PC-9 (cell line): ENCODE results near the gene TMEM121B. TPM values are rescaled to one million over a fixed set of nuclear protein-coding genes. Genes with fewer than 3 reads are reported as not detected.

Experiments used
- BruUV-seq: library from RNA; stranded (reverse); fragments of 400-500 nt; replicated peaks from 2 replicates; lab custom pipeline; 2021; lab: Mats Ljungman, UMichigan
- CTCF ChIA-PET: fragments of 300-600 bp; sonication (Branson Sonifier 250); formaldehyde crosslinking; loops from one replicate; lab custom pipeline; 2022; ENCODE audit warnings: antibody characterized with exemption; lab: Charles Lee
- POLR2A ChIA-PET: fragments of 300-600 bp; sonication (Branson Sonifier 250); formaldehyde crosslinking; loops from one replicate; lab custom pipeline; 2022; ENCODE audit warnings: antibody characterized with exemption; ENCODE audit not compliant: unreplicated experiment; lab: Charles Lee
- DNase-seq, 2 experiments: peaks; one replicate each; pipeline versions ENCODE4 v3.0.0 to v3.0.0-alpha.2; 2015 to 2022; ENCODE audit warnings: mixed read lengths in 1 of 2
- H2AFZ ChIP-seq: fragments of 200-600 bp; sonication (generic); 2 replicates; pipeline ENCODE4 v1.8.1; 2017; ENCODE audit warnings: antibody characterized with exemption
- H3F3A ChIP-seq: fragments of 200-600 bp; sonication (generic); 2 replicates; pipeline ENCODE4 v1.8.1; 2017; ENCODE audit warnings: antibody characterized with exemption, mild to moderate bottlenecking, low read depth; ENCODE audit not compliant: insufficient read depth
- H3K27ac ChIP-seq: fragments of 200-600 bp; sonication (generic); 2 replicates; pipeline ENCODE4 v1.6.1; 2016; ENCODE audit warnings: mixed run types
- H3K27me3 ChIP-seq: fragments of 200-600 bp; sonication (generic); 2 replicates; pipeline ENCODE4 v1.6.1; 2016; ENCODE audit warnings: low read depth, mixed run types; ENCODE audit not compliant: insufficient read depth
- H3K36me3 ChIP-seq: fragments of 200-600 bp; sonication (generic); 2 replicates; pipeline ENCODE4 v1.6.1; 2016; ENCODE audit warnings: low read depth, mixed run types
- H3K4me1 ChIP-seq: fragments of 200-600 bp; sonication (generic); replicated peaks from 2 replicates; pipeline ENCODE4 v1.6.1; 2016; ENCODE audit warnings: mixed run types; ENCODE audit not compliant: insufficient read depth
- H3K4me2 ChIP-seq: fragments of 200-600 bp; sonication (generic); 2 replicates; pipeline ENCODE4 v1.6.1; 2017; ENCODE audit warnings: mixed run types
- H3K4me3 ChIP-seq: fragments of 200-600 bp; sonication (generic); 2 replicates; pipeline ENCODE4 v1.6.1; 2016; ENCODE audit warnings: mixed run types
- H3K79me2 ChIP-seq: fragments of 200-600 bp; sonication (generic); 2 replicates; pipeline ENCODE4 v1.6.1; 2017; ENCODE audit warnings: low read depth, mixed run types
- H3K9me2 ChIP-seq: fragments of 200-600 bp; sonication (generic); 2 replicates; pipeline ENCODE4 v1.8.1; 2017; ENCODE audit warnings: mild to moderate bottlenecking; ENCODE audit not compliant: insufficient read depth
- H3K9me3 ChIP-seq: fragments of 200-600 bp; sonication (generic); 2 replicates; pipeline ENCODE4 v1.8.1; 2016; ENCODE audit warnings: low read depth; ENCODE audit not compliant: insufficient read depth
- H4K20me1 ChIP-seq: fragments of 200-600 bp; sonication (generic); 2 replicates; pipeline ENCODE4 v1.8.1; 2017; ENCODE audit not compliant: insufficient read depth
- EZH2 ChIP-seq: fragments of 200-600 bp; sonication (generic); IDR thresholded peaks from 2 replicates; pipeline ENCODE4 v1.8.0; 2017; ENCODE audit warnings: antibody characterized with exemption, low read depth
- intact Hi-C: fragments of 100-400 bp; cut with micrococcal nuclease; formaldehyde crosslinking; loops from one replicate; pipeline ENCODE4 v1.10.0; 2022; ENCODE audit not compliant: unreplicated experiment
- total RNA-seq: library from RNA; stranded (reverse); gene quantifications from 2 replicates; pipeline ENCODE4 v1.2.3, GENCODE V29; 2021
- TF ChIP-seq, protein P1 (sequence below): fragments of 200-600 bp; sonication (generic); conservative IDR thresholded peaks from 2 replicates; pipeline ENCODE4 v1.6.1; 2017; ENCODE audit warnings: mixed run types, antibody characterized with exemption, mild to moderate bottlenecking, moderate library complexity

The TMEM121B gene
- total RNA-seq, 1 experiment from 2014 or later = not detected

GRCh38 chr22:17140022-17140421 lies 18.9 kb upstream of the TMEM121B start:
- Histone ChIP-seq H3K27me3 (no peaks in the 10 kb centered on the region), H3F3A (no peaks in the 10 kb centered on the region), H3K4me2 (no peak overlapping the region), H3K36me3 (no peaks in the 10 kb centered on the region), H4K20me1 (no peaks in the 10 kb centered on the region), H3K79me2 (no peaks in the 10 kb centered on the region), H3K9me2 (no peaks in the 10 kb centered on the region), H2AFZ (no peak overlapping the region), H3K4me1 (no peaks in the 10 kb centered on the region), H3K27ac (no peak overlapping the region), H3K4me3 (no peak overlapping the region), H3K9me3 (no peaks in the 10 kb centered on the region)
- ChIA-PET CTCF (no interaction called here), POLR2A (no interaction called here)
- no TSS peak for BruUV-seq
- DNase-seq = no peak
- TF ChIP-seq EZH2 = no peak
- TF ChIP-seq, protein P1, sequence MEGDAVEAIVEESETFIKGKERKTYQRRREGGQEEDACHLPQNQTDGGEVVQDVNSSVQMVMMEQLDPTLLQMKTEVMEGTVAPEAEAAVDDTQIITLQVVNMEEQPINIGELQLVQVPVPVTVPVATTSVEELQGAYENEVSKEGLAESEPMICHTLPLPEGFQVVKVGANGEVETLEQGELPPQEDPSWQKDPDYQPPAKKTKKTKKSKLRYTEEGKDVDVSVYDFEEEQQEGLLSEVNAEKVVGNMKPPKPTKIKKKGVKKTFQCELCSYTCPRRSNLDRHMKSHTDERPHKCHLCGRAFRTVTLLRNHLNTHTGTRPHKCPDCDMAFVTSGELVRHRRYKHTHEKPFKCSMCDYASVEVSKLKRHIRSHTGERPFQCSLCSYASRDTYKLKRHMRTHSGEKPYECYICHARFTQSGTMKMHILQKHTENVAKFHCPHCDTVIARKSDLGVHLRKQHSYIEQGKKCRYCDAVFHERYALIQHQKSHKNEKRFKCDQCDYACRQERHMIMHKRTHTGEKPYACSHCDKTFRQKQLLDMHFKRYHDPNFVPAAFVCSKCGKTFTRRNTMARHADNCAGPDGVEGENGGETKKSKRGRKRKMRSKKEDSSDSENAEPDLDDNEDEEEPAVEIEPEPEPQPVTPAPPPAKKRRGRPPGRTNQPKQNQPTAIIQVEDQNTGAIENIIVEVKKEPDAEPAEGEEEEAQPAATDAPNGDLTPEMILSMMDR = no peak
- intact Hi-C loops = no loop called here

GRCh38 chr22:17138513-17138912 lies 17.4 kb upstream of the TMEM121B start:
- Histone ChIP-seq H3K4me2 (no peak overlapping the region), H4K20me1 (no peaks in the 10 kb centered on the region), H3F3A (no peaks in the 10 kb centered on the region), H3K79me2 (no peaks in the 10 kb centered on the region), H2AFZ (no peak overlapping the region), H3K9me2 (no peaks in the 10 kb centered on the region), H3K9me3 (no peaks in the 10 kb centered on the region), H3K4me1 (no peaks in the 10 kb centered on the region), H3K36me3 (no peaks in the 10 kb centered on the region), H3K4me3 (no peak overlapping the region), H3K27me3 (no peaks in the 10 kb centered on the region), H3K27ac (no peak overlapping the region)
- no TSS peak for BruUV-seq
- TF ChIP-seq, protein P1 = no peak
- TF ChIP-seq EZH2 = no peak
- intact Hi-C loops = no loop called here
- no peak for DNase-seq
- POLR2A ChIA-PET = no interaction called here
- CTCF ChIA-PET = no interaction called here

DNA sequence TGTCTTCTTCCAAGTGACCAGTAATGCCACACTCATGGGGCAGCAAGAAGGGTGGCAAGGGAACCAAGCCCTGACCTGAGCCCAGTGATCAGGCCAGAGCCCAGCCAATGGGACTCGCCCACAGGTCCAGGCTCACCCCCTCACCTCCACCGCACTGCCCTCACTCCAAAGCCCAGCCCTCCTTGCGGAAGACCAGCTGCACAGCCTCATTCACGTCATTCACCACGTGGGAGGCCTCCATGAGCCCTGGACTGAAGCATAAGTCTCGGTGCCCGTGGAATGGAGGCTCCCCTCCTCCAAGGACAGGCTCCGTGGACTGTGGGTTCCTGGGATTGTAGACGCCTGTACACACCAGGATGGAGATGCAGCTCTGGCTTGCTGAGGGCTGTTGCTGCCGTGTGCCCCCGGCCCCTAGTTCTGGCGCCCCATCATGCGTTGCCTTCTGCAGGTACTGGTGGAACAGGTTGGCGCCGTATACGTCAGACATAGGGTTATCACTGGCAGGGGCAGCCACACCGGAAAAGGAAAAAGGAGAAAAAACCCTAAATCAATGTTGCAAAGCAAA lies 16.8 kb upstream of the TMEM121B start:
- no peaks in the 10 kb centered on the region for H3K27me3 ChIP-seq
- H3K4me1 ChIP-seq = no peaks in the 10 kb centered on the region
- ChIA-PET CTCF (no interaction called here), POLR2A (no interaction called here)
- H3F3A ChIP-seq = no peaks in the 10 kb centered on the region
- H3K9me3 ChIP-seq = no peaks in the 10 kb centered on the region
- no peak overlapping the region for H3K4me3 ChIP-seq
- BruUV-seq = no TSS peak
- H3K4me2 ChIP-seq = no peak overlapping the region
- H3K27ac ChIP-seq = no peak overlapping the region
- H3K9me2 ChIP-seq = no peaks in the 10 kb centered on the region
- H3K36me3 ChIP-seq = no peaks in the 10 kb centered on the region
- no peaks in the 10 kb centered on the region for H3K79me2 ChIP-seq
- no peaks in the 10 kb centered on the region for H4K20me1 ChIP-seq
- H2AFZ ChIP-seq = no peak overlapping the region
- no peak for DNase-seq
- TF ChIP-seq, protein P1 = no peak
- TF ChIP-seq EZH2 = no peak
- intact Hi-C loops = no loop called here
